DMS53 treated with DMSO at 0.1 percent for 48 hours (cell line): ENCODE data around the gene RPUSD2.

Source experiments
- DNase-seq: peaks from one replicate; lab custom pipeline; 2025; ENCODE audit not compliant: unreplicated experiment; lab: John Stamatoyannopoulos, UW

The RPUSD2 gene

GRCh38 chr15:40569129-40569953 is at the start of gene RPUSD2:
Gene RPUSD2 (plus strand): TSS chr15:40569299. CDS start chr15:40569338, 39 bp downstream.
- peak; percentile 32 for DNase-seq

GRCh38 chr15:40523611-40524010 is 45.5 kb upstream of the RPUSD2 start:
- DNase-seq = no peak

GRCh38 chr15:40525855-40526254 is 43.2 kb upstream of the RPUSD2 start:
- DNase-seq = no peak

GRCh38 chr15:40528801-40529200 is 40.3 kb upstream of the RPUSD2 start:
- no peak for DNase-seq

GRCh38 chr15:40533763-40534364 is 35.2 kb upstream of the RPUSD2 start:
- DNase-seq = no peak

GRCh38 chr15:40534371-40534770 is 34.7 kb upstream of the RPUSD2 start:
- no peak for DNase-seq

- DNase-seq = no peak
These were observed 32.6 kb upstream of the RPUSD2 start for GRCh38 chr15:40536501-40536900.

GRCh38 chr15:40538976-40539375 is 30.1 kb upstream of the RPUSD2 start:
- DNase-seq = no peak

- DNase-seq = no peak
These were observed 26.0 kb upstream of the RPUSD2 start for GRCh38 chr15:40543082-40543481.

- no peak for DNase-seq
These were observed 25.3 kb upstream of the RPUSD2 start for GRCh38 chr15:40543631-40544294.

GRCh38 chr15:40545457-40545856 is 23.6 kb upstream of the RPUSD2 start:
- no peak for DNase-seq

GRCh38 chr15:40548610-40549009 is 20.5 kb upstream of the RPUSD2 start:
- no peak for DNase-seq

GRCh38 chr15:40549894-40550293 is 19.2 kb upstream of the RPUSD2 start:
- DNase-seq = no peak

GRCh38 chr15:40550341-40551037 is 18.6 kb upstream of the RPUSD2 start:
- no peak for DNase-seq

- no peak for DNase-seq
These were observed 15.0 kb upstream of the RPUSD2 start for GRCh38 chr15:40554161-40554525.

GRCh38 chr15:40555876-40556275 is 13.2 kb upstream of the RPUSD2 start:
- no peak for DNase-seq

- DNase-seq = no peak
These were observed 10.0 kb upstream of the RPUSD2 start for GRCh38 chr15:40558952-40559742.

- DNase-seq = no peak
These were observed 6.4 kb upstream of the RPUSD2 start for GRCh38 chr15:40562691-40563090.

- no peak for DNase-seq
These were observed 5.7 kb upstream of the RPUSD2 start for GRCh38 chr15:40563426-40563825.

GRCh38 chr15:40564591-40565332 is 4.3 kb upstream of the RPUSD2 start, which contains the start of gene CCDC32:
Gene CCDC32 (minus strand): TSS chr15:40565042. CDS start chr15:40563015, 2,027 bp downstream.
- DNase-seq = peak; percentile 96
